ENCODE data around the gene HMGN3.

DNA sequence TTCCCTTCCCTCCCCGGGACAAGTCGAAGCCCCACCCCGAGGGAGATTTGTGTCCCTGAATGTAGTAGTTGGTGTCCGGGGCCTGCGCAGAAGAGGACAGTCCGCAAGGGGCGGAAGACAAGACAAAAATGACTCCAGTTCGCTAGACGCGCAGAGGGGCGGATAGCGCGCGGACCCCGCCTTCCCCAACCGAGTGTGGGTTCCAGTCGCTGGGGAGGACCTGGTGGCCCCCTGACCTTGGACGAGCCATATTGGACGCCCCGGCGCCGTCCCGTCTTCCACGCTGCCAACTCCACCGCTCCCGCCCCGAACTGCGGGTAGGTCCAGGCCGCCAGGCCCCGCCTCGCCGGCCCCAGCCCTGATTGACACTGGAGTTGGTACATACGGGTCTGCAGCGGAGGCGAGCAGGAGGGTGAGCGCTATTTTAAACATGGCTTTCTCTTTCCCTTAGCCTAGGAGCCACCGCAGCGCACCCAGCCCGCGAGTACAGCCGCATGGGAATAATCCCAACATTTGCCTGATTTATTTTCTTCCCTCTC lies 802 bp downstream of the HMGN3 start:
- no peak for TF ChIP-seq REST (IDR thresholded peaks at IDR 0.05; ENCODE audit: low read depth, low read length)
- no peak for TF ChIP-seq EP300 (IDR thresholded peaks at IDR 0.05; ENCODE audit: borderline replicate concordance in 1 of 2, low read depth in 1 of 2, low read length in 1 of 2)
- TF ChIP-seq, protein P1, sequence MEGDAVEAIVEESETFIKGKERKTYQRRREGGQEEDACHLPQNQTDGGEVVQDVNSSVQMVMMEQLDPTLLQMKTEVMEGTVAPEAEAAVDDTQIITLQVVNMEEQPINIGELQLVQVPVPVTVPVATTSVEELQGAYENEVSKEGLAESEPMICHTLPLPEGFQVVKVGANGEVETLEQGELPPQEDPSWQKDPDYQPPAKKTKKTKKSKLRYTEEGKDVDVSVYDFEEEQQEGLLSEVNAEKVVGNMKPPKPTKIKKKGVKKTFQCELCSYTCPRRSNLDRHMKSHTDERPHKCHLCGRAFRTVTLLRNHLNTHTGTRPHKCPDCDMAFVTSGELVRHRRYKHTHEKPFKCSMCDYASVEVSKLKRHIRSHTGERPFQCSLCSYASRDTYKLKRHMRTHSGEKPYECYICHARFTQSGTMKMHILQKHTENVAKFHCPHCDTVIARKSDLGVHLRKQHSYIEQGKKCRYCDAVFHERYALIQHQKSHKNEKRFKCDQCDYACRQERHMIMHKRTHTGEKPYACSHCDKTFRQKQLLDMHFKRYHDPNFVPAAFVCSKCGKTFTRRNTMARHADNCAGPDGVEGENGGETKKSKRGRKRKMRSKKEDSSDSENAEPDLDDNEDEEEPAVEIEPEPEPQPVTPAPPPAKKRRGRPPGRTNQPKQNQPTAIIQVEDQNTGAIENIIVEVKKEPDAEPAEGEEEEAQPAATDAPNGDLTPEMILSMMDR (IDR thresholded peaks at IDR 0.05): peak; percentile 30
- no peak for TF ChIP-seq FOSL2 (IDR thresholded peaks at IDR 0.05; ENCODE audit: borderline replicate concordance, low read depth)
- TF ChIP-seq MAX (IDR thresholded peaks at IDR 0.05; ENCODE audit: low read depth): 0 out of 2 replicates have a peak, but pooled peaks have one; percentile 17
